ENCODE results near the gene KCNIP4. TPM values are rescaled to one million over a fixed set of nuclear protein-coding genes. Genes with fewer than 3 reads are reported as not detected.

Gene KCNIP4
- total and polyA plus RNA-seq, 10 of the 15 experiments (the other 5 are each of a cell fraction or from before 2014, with no cell fraction given): 0.03 to 0.23 (median 0.13) TPM; not detected in 7

DNA sequence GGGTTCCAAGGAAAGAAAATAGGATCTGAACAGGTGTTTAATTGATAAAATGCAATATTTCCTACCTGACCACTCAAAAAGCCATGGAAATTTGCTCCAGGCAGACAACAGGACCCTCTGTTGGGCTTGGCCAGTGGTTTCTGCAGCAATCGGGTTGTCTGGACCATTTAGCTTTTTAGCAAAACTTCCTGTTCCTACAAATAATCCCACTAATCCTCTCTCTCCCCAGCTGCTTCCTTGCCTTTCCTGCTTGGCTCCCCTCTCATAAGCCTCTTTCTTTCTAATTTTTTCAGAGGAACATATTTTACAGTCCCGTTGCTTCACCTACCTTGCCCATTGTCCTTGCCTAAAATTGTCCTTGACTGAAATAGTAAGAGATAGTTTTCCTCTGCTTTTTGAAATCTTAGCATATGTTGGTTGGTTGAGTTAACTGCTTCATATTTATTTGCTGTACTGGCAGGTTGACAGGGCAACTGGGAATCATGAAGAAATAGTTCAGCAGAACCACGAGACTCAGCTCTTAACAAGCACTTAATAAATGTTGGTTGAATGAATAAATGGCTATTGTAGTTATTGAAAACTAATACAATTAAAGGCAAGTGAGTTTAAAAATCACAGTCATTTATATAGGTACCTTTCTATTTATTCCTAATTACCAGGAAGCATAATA, 259.8 kb downstream of the KCNIP4 start (continued):
- TF ChIP-seq RB1 (IDR thresholded peaks at IDR 0.05; ENCODE audit: borderline replicate concordance): no peak
- no peak for TF ChIP-seq KDM1A (IDR thresholded peaks at IDR 0.05; ENCODE audit: borderline replicate concordance)
- TF ChIP-seq, protein P1, sequence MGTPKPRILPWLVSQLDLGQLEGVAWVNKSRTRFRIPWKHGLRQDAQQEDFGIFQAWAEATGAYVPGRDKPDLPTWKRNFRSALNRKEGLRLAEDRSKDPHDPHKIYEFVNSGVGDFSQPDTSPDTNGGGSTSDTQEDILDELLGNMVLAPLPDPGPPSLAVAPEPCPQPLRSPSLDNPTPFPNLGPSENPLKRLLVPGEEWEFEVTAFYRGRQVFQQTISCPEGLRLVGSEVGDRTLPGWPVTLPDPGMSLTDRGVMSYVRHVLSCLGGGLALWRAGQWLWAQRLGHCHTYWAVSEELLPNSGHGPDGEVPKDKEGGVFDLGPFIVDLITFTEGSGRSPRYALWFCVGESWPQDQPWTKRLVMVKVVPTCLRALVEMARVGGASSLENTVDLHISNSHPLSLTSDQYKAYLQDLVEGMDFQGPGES (IDR thresholded peaks at IDR 0.05): no peak
- no peak for TF ChIP-seq CREB1 (IDR thresholded peaks at IDR 0.05; ENCODE audit: low read depth)
- TF ChIP-seq MYC (IDR thresholded peaks at IDR 0.05; ENCODE audit: insufficient read depth, insufficient read length, insufficient replicate concordance, low read length, severe bottlenecking): no peak
- TF ChIP-seq NR2F1 (conservative IDR thresholded peaks at IDR 0.05): no peak
- no peak for TF ChIP-seq POU2F2 (IDR thresholded peaks at IDR 0.05; ENCODE audit: borderline replicate concordance, low read depth, low read length)
- TF ChIP-seq, protein P2, sequence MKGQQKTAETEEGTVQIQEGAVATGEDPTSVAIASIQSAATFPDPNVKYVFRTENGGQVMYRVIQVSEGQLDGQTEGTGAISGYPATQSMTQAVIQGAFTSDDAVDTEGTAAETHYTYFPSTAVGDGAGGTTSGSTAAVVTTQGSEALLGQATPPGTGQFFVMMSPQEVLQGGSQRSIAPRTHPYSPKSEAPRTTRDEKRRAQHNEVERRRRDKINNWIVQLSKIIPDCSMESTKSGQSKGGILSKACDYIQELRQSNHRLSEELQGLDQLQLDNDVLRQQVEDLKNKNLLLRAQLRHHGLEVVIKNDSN (IDR thresholded peaks at IDR 0.05; ENCODE audit: borderline replicate concordance, extremely low read length, insufficient read depth, low read depth, low read length): no peak

DNA sequence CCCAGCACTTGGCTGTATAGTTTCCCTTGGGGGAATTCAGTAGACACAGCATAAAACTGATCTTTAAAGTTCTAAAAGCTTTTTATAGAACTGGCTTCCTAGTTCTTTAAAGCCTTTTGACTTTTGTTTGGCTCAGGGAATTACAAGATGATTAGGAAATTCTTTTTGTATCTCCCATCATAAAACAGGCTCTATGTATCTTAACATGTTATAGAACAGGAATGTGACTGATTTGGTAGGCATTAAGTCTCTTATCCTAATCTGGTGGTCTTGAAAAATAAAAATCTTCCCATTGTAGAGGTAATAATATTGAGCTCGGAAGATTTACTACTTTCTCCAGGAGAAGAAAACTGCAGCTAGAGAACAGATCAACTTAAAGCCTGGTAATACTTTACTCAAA, 262.7 kb downstream of the KCNIP4 start:
- Histone ChIP-seq H3K27me3 (replicated peaks in 1 of 2; ENCODE audit: control insufficient read depth in 2 of 2, insufficient read depth in 2 of 2, low read length in 1 of 2) (no peaks in the 10 kb centered on the region), H3K27ac (ENCODE audit: control insufficient read depth, insufficient read depth) (no peak overlapping the region), H3K4me3 (no peak overlapping the region), H2AFZ (ENCODE audit: control insufficient read depth, low read depth, low read length) (no peak overlapping the region), H3K79me2 (ENCODE audit: control insufficient read depth, insufficient read depth, low read length) (no peaks in the 10 kb centered on the region), H3K4me2 (ENCODE audit: control insufficient read depth, insufficient read depth) (no peak overlapping the region), H3K9ac (ENCODE audit: control insufficient read depth, insufficient read depth, low read length) (no peak overlapping the region), H3K4me1 (ENCODE audit: control insufficient read depth, insufficient read depth, low read length) (no peaks in the 10 kb centered on the region), H3K9me3 (replicated peaks; ENCODE audit: control insufficient read depth, insufficient read depth, low read length) (no peaks in the 10 kb centered on the region), H3K36me3 (ENCODE audit: control insufficient read depth in 2 of 2, insufficient read depth in 2 of 2, low read length in 1 of 2) (no peaks in the 10 kb centered on the region), H4K20me1 (ENCODE audit: control insufficient read depth, insufficient read depth) (no peaks in the 10 kb centered on the region)
- in situ Hi-C loops (cut with MboI): no loop called here
- SMC1A ChIA-PET (ENCODE audit: uncharacterized antibody, unreplicated experiment): no interaction called here
- BruUV-seq (replicated peaks): no TSS peak
- ATAC-seq (no peak), DNase-seq (ENCODE audit: low read depth, low spot score) (no peak), FAIRE-seq (no peak)
- intact Hi-C loops (cut with micrococcal nuclease; ENCODE audit: unreplicated experiment): no loop called here
- POLR2A ChIA-PET: interaction anchor here (0.6 kb wide), 1 partner anchor 23 kb away, joined by 3 read pairs; no protein-coding TSS in a partner anchor
- CTCF ChIA-PET: interaction anchor here (0.8 kb wide), 1 partner anchor 9 kb away, joined by 3 read pairs; no protein-coding TSS in a partner anchor
- RAD21 ChIA-PET (ENCODE audit: unreplicated experiment): no interaction called here
- 6% methylated on average over 1 of the region's 1 CpG for WGBS (ENCODE audit: insufficient coverage, insufficient replicate concordance, low lambda C conversion rate, missing lambda C conversion rate)
- TF ChIP-seq MXI1 (IDR thresholded peaks at IDR 0.05; ENCODE audit: low read depth, low read length): no peak
- TF ChIP-seq CBX3 (IDR thresholded peaks at IDR 0.05; ENCODE audit: borderline replicate concordance, low read depth): no peak
- TF ChIP-seq, protein P3, sequence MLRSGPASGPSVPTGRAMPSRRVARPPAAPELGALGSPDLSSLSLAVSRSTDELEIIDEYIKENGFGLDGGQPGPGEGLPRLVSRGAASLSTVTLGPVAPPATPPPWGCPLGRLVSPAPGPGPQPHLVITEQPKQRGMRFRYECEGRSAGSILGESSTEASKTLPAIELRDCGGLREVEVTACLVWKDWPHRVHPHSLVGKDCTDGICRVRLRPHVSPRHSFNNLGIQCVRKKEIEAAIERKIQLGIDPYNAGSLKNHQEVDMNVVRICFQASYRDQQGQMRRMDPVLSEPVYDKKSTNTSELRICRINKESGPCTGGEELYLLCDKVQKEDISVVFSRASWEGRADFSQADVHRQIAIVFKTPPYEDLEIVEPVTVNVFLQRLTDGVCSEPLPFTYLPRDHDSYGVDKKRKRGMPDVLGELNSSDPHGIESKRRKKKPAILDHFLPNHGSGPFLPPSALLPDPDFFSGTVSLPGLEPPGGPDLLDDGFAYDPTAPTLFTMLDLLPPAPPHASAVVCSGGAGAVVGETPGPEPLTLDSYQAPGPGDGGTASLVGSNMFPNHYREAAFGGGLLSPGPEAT (IDR thresholded peaks at IDR 0.05; ENCODE audit: low read depth): no peak
- TF ChIP-seq, protein P4, sequence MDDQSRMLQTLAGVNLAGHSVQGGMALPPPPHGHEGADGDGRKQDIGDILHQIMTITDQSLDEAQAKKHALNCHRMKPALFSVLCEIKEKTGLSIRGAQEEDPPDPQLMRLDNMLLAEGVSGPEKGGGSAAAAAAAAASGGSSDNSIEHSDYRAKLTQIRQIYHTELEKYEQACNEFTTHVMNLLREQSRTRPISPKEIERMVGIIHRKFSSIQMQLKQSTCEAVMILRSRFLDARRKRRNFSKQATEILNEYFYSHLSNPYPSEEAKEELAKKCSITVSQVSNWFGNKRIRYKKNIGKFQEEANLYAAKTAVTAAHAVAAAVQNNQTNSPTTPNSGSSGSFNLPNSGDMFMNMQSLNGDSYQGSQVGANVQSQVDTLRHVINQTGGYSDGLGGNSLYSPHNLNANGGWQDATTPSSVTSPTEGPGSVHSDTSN (IDR thresholded peaks at IDR 0.05; ENCODE audit: insufficient replicate concordance, low read depth, low read length): no peak
- TF ChIP-seq NR2C2 (IDR thresholded peaks at IDR 0.05; ENCODE audit: borderline replicate concordance, control insufficient read depth, insufficient read length, low read depth): no peak
- no peak for TF ChIP-seq PML (IDR thresholded peaks at IDR 0.05; ENCODE audit: low read length)
- TF ChIP-seq NFYB (IDR thresholded peaks at IDR 0.05; ENCODE audit: insufficient read depth, low read depth, low read length): no peak
- TF ChIP-seq YY1 (IDR thresholded peaks at IDR 0.05; ENCODE audit: low read depth, low read length): no peak

All from GM12878 (cell line).